Ishikawa (cell line): ENCODE measurements around the gene DNALI1.

ENCODE experiments used
- CEBPB ChIP-seq: IDR thresholded peaks from 2 replicates; pipeline ENCODE4 v1.6.1; 2012
- EGR1 ChIP-seq: IDR thresholded peaks from 2 replicates; pipeline ENCODE4 v1.6.1; 2012
- EP300 ChIP-seq: IDR thresholded peaks from 2 replicates; pipeline ENCODE4 v1.6.1; 2012; ENCODE audit warnings: borderline replicate concordance
- FOXM1 ChIP-seq: IDR thresholded peaks from 2 replicates; pipeline ENCODE4 v1.6.1; 2012; ENCODE audit warnings: low read depth, borderline replicate concordance
- MAX ChIP-seq: IDR thresholded peaks from 2 replicates; pipeline ENCODE4 v1.6.1; 2012
- NFIC ChIP-seq: IDR thresholded peaks from 2 replicates; pipeline ENCODE4 v1.6.1; 2012
- RAD21 ChIP-seq: IDR thresholded peaks from 2 replicates; pipeline ENCODE4 v1.6.1; 2012; ENCODE audit warnings: low read depth
- TAF1 ChIP-seq: IDR thresholded peaks from 2 replicates; pipeline ENCODE4 v1.6.1; 2012; ENCODE audit warnings: low read depth, mild to moderate bottlenecking
- TCF12 ChIP-seq: IDR thresholded peaks from 2 replicates; pipeline ENCODE4 v1.6.1; 2012; ENCODE audit warnings: low read depth
- TEAD4 ChIP-seq: IDR thresholded peaks from 2 replicates; pipeline ENCODE4 v1.6.1; 2012
- YY1 ChIP-seq: IDR thresholded peaks from 2 replicates; pipeline ENCODE4 v1.6.1; 2012; ENCODE audit warnings: low read depth
- ZBTB7A ChIP-seq: IDR thresholded peaks from 2 replicates; pipeline ENCODE4 v1.6.1; 2012; ENCODE audit warnings: low read depth
- TF ChIP-seq, protein P1 (sequence below): IDR thresholded peaks from 2 replicates; pipeline ENCODE4 v1.6.1; 2012; ENCODE audit warnings: low read depth, mild to moderate bottlenecking
- TF ChIP-seq, protein P2 (sequence below): IDR thresholded peaks from 2 replicates; pipeline ENCODE4 v1.6.1; 2012

- TF ChIP-seq, protein P1, sequence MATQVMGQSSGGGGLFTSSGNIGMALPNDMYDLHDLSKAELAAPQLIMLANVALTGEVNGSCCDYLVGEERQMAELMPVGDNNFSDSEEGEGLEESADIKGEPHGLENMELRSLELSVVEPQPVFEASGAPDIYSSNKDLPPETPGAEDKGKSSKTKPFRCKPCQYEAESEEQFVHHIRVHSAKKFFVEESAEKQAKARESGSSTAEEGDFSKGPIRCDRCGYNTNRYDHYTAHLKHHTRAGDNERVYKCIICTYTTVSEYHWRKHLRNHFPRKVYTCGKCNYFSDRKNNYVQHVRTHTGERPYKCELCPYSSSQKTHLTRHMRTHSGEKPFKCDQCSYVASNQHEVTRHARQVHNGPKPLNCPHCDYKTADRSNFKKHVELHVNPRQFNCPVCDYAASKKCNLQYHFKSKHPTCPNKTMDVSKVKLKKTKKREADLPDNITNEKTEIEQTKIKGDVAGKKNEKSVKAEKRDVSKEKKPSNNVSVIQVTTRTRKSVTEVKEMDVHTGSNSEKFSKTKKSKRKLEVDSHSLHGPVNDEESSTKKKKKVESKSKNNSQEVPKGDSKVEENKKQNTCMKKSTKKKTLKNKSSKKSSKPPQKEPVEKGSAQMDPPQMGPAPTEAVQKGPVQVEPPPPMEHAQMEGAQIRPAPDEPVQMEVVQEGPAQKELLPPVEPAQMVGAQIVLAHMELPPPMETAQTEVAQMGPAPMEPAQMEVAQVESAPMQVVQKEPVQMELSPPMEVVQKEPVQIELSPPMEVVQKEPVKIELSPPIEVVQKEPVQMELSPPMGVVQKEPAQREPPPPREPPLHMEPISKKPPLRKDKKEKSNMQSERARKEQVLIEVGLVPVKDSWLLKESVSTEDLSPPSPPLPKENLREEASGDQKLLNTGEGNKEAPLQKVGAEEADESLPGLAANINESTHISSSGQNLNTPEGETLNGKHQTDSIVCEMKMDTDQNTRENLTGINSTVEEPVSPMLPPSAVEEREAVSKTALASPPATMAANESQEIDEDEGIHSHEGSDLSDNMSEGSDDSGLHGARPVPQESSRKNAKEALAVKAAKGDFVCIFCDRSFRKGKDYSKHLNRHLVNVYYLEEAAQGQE: no peak
- no peak for TF ChIP-seq MAX
- no peak for TF ChIP-seq ZBTB7A
- TF ChIP-seq CEBPB: no peak
- no peak for TF ChIP-seq EP300
- TF ChIP-seq, protein P2, sequence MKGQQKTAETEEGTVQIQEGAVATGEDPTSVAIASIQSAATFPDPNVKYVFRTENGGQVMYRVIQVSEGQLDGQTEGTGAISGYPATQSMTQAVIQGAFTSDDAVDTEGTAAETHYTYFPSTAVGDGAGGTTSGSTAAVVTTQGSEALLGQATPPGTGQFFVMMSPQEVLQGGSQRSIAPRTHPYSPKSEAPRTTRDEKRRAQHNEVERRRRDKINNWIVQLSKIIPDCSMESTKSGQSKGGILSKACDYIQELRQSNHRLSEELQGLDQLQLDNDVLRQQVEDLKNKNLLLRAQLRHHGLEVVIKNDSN: no peak
- no peak for TF ChIP-seq TEAD4
- no peak for TF ChIP-seq TCF12
- TF ChIP-seq TAF1: no peak
- TF ChIP-seq RAD21: no peak
- TF ChIP-seq FOXM1: no peak
- TF ChIP-seq EGR1: no peak
- TF ChIP-seq NFIC: no peak
- TF ChIP-seq YY1: no peak
Observed at GRCh38 chr1:37612186-37612585, 55.4 kb downstream of the DNALI1 start.
